Amniotic epithelial cell (primary cell): ENCODE data around the gene DCP1B.

Experiments
- DNase-seq: peaks from one replicate; pipeline ENCODE4 v3.0.0-alpha.2; 2010; ENCODE audit warnings: low read depth

DCP1B gene

DNA sequence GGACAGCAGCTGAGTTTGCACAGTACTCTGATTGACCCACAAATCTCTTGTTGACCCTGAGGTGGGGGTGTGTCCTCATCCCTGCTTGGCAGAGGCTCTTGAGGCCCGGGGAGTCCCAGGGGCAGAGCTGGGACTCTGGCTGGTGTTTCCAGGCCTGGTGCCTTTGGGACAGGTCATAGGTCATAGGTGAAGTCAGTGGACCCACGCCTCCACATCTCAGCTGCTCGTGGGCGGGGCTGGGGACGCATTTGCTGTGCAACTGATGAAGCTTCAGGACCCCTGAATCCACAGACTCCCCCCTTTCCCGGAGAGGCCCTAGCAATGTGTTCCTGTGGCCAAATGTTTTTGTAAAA lies 85.4 kb downstream of the DCP1B start:
- no peak for DNase-seq

DNA sequence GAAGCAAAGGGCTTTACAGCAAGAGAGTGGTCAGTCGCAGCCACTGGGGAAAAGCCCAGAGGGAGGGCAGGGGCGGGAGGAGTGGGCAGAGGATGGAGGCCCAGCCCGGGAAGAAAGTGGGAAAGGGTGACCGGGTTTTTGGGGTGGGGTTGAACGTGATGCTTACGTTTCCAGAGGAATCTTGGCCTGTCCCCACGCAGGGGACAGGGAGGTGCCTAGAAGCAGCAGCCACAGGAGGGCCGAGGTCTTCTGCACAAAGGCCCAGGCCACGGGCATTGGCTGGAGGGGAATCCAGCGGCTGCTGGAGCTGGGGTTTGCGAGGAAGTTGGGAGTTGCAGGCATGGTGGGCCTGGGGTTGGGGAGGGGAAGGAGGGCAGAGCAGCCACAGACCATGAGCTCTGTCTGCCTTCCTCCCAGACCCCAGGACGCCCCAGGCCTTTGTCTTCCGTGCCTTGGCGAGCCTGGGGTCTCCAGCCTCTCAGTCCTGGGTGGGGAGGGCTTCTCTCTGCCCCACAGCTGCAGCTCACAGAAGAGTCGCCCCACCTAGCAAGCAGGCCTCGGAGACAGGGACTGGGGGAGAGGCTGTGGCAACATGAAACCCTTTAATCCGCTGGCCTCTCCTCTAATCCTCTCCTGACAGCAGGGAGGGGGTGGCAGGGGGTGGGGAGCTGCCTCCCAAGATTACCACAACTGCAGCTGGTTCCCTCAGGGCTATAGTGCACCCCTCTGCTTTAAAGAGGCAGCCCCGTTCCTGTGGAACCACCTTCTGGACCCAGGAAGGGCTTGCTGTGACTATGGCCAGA lies 86.0 kb downstream of the DCP1B start, which contains the start of gene CACNA2D4:
Gene CACNA2D4, minus strand, starts transcription at position 572 of the 803 bp plus-strand sequence. Its CDS starts 179 bp downstream, at position 393.
- DNase-seq = peak; percentile 27

- DNase-seq = no peak
Measured at GRCh38 chr12:1917172-1918070, 86.8 kb downstream of the DCP1B start.

GRCh38 chr12:1916371-1917171 lies 87.7 kb downstream of the DCP1B start:
- DNase-seq = no peak

DNA sequence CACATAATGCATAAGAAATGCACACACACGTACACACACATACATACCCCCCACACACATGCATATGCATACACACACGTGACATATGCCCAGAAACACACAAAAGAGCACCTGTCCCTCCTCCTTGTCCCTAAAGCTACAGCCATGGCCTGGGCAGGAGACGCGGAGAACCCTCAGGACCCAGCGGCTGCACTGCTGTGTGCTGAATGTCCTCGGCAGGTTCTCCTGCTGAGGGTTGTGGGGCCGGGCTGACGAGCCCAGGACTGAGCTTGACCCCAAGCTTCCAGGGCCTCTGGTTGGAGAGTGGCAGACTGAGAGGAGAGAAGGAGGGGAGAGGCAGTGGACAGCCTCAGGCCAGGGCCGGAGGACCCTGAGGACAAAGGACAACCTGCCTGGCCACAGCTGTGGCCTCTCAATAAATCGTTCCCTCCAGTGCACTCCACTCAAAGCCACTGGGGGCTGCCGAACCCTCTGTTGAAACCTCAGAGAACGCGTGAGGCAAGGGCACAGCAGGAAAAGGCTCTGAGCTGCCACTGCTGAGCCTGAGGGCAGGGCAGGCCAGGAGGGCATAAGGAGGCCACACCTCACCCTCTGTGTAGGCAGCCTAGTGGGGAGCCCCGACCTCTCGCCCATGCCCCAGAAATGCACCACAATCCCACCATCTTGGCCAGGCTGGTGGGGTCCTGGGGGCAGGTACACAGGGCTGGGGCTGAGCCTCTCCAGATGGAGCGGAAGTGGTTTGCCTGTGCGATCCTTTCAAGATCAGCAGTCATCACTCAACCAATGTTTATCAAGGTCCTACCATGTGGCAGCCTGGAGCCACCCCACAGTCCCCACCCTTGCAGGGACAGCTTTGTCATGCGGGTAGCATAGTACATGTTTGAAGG lies 88.9 kb downstream of the DCP1B start:
- DNase-seq = no peak

- DNase-seq = no peak
Measured at GRCh38 chr12:1914114-1914911, 89.9 kb downstream of the DCP1B start.

- no peak for DNase-seq
Measured at GRCh38 chr12:1913377-1914113, 90.7 kb downstream of the DCP1B start.

GRCh38 chr12:1912580-1913376 lies 91.5 kb downstream of the DCP1B start:
- no peak for DNase-seq

GRCh38 chr12:1911598-1912575 lies 92.4 kb downstream of the DCP1B start:
- no peak for DNase-seq

DNA sequence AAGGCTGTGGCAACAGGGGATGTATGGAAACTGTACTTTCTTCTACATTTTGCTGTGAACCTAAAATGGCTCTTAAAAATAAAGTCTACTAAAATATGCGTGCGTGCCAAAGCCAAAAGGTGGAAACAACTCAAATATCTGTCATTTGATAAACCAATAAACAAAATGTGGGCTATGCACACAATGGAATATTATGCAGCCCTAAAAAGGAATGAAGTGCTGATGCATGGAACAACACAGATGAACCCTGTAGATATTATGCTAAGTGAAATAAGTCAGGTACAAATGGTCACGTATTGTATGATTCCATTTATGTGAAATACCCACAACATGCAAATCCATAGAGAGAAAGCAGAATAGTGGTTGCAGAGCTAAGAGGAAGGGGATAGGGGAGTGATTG lies 93.8 kb downstream of the DCP1B start:
- no peak for DNase-seq

DNA sequence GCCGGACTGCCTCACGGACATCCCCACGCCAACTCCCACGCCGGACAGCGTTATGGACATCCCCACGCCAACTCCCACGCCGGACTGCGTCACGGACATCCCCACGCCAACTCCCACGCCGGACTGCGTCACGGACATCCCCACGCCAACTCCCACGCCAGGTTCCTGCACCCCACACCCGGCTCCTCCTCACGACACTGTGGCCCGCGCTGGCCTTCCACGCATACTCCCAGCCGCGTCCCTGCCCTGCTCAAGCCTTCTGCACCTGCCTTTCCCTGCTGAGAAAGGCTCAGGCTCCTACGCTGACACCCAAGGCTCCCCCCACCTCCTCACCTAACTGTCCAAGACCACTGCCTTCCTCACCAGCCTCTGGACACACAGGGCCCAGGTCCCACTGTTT lies 95.5 kb downstream of the DCP1B start:
- DNase-seq = no peak

GRCh38 chr12:1907652-1908611 lies 96.3 kb downstream of the DCP1B start:
- DNase-seq = no peak

- DNase-seq = no peak
Measured at GRCh38 chr12:1906579-1906978, 97.7 kb downstream of the DCP1B start.

- DNase-seq = no peak
Measured at GRCh38 chr12:1904875-1905274, 99.4 kb downstream of the DCP1B start.

DNA sequence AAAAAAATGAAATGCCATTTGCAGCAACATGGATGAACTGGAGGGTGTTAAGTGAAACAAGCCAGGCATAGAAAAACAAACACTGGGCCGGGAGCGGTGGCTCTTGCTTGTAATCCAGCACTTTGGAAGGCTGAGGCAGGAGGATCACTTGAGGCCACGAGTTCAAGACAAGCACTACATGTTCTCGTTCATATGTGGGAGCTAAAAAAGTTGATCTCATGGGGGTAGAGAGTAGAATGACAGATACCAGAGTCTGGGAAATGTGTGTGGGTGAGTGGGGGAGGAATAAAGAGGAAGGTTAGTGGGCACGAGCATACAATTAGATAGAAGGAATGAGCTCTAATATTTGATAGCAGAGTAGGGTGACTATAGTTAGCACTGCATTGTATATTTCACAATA lies 107.3 kb downstream of the DCP1B start:
- no peak for DNase-seq
